Measurements from ENCODE around the gene UNC119.

UNC119 gene

DNA sequence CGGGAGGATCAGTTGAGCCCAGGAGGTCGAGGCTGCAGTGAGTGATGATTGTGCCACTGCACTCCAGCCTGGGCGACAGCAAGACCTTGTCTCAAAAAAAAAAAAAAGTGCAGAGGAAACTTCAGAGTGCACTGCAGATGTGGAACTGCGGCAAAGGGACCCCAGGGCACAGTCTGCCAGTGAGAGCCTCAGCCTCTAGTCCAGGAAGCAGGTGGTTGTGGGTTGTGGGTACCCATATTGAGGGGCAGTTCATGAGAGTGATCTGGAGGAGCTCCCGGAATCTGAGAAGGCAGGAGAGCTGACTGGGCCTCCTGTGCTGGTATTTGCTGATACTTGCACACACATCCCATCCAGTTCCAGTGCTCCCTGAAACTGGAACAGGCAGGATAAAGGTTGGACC is 33.2 kb downstream of the UNC119 start:
- DNase-seq = no peak

DNA sequence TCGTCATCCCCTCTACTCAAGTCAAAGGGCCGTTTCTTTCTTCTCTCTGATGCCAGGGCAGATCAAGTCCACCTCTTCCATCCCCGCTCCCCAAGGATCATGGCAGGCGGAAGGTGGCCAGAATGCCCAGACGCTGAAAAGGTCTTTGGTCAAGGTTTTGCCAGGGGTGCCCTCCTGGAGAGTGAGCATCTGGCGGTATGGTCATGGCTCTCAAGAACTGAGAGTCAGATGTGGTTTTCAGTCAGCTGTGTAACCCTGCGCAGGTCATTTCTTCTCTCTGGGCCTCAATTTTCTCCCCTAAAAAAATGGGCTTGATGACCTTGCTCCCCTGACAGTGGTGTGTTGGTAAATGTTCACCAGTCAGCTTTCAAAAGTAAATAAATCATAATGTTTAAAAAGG is 33.8 kb downstream of the UNC119 start:
- DNase-seq = no peak

DNA sequence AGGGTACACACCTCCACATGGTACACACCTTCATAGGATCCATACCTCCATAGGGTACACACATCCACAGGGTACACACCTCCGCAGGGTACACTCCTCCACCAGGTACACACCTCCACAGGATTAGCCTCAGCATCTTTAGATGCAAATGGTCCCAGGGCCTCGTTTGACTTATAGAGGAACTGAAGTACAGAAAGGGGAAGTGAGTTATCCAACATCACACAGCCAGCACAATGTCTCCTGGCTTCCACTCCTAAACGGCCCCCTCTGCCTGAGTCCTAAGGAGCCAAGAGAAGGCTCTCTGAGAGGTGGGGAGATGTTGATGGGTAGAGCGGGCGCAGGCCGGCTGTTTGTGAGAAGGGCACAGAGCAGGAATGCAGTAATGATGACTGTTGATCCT is 34.3 kb downstream of the UNC119 start:
- DNase-seq = no peak

DNA sequence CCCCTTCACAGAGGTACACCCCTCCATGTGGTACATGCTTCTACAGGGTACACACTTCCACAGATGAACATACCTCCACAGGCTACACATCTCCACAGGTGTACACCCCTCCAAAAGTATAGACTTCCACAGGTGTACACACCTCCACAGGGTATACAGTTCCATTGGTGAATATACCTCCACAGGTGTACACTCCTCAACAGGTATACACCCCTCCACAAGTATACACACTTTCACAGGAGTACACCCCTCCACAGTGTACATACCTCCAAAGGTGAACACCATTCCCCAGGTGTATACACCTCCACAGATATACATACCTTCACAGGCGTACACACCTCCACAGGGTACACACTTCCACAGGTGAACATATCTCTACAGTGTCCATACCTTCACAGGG is 36.9 kb downstream of the UNC119 start:
- DNase-seq = no peak

DNA sequence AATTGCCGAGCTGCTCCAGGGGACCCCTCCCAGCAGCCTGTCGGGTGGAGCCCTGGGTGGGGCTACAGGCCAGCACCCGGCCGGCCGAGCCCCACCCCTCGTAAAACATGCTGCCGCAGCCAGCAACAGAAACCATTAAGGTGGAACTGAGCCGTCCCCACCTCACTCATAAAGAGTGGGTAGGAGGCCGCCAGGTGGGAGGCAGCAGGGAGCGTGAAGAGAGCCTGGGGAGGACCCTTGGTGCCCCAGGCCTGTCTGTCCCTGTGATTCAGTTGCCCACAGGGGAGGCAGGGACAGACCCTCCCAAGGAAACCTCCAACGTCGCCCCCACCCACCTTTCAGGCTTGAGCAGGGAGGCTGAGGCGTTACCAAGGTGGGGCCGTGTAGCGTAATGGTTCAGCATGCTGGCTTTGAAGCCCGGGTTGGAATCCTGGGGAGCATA is 37.8 kb downstream of the UNC119 start:
- DNase-seq = no peak

DNA sequence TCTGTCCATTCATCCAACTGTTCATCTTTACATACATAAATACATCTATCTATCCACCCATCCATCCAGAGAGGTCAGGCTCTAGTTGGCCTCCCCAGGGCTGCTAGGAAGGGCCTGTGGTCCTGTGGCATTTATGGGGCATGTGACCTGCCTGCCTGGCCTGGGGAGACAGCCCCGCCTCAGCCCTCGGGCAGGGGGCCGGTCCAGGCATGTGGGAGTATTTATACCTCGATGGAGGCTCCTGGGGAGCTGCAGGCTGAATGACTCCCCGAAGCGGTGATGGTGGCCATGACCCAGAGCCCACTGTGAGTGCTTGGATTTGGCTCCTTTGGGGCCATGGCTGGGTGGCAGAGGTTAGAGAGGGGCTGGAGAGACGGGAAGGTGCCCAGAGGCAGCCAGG is 38.9 kb downstream of the UNC119 start:
- DNase-seq = no peak

DNA sequence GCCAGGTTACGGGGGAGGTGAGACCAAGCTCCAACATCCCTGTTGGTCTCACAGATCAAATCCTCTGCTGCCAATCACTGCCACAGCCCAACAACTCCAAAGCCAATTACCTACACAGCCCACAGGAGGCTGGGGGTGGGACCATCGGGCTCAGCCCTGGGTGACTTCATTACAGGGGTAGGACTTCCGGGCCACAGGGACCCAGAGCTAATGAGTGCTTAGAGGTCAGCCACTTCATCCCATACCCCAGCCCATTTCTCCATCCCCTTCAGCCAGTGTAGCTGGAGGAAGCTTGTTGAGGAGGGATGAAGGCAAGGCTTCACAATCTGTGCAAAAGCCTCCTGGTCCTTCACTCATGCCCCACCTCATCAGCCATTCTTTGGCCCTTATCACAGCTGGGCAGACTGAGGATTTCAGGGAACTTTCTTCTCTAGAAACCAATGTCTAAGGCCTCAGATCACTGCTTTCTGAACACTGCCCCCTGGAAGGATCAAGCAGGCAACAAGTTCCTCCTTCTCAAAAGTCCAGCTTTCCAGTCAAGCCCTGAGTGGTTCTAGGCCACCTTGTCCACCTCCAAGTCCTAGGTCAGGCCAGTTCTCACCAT is 40.5 kb downstream of the UNC119 start:
- DNase-seq = no peak

DNA sequence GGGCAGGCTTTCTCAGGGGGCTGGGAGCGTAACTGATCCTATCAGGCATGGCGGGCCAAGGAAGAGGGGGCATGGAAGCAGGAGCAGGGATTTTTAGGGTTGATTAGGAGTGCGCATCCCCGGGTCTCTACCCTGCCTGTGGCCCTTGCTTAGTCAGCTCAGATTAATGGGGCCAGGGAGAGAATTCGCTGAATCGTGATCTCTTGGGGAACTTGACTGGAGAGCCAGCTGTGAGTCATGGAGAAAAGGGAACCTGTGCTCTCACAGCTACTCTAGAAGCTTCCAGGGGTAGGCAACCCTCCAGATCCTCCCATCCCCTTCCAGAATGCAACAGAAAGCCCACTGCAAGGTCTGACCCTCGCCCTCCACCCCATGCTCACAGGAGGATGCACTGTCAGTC is 42.6 kb downstream of the UNC119 start:
- DNase-seq = no peak

DNA sequence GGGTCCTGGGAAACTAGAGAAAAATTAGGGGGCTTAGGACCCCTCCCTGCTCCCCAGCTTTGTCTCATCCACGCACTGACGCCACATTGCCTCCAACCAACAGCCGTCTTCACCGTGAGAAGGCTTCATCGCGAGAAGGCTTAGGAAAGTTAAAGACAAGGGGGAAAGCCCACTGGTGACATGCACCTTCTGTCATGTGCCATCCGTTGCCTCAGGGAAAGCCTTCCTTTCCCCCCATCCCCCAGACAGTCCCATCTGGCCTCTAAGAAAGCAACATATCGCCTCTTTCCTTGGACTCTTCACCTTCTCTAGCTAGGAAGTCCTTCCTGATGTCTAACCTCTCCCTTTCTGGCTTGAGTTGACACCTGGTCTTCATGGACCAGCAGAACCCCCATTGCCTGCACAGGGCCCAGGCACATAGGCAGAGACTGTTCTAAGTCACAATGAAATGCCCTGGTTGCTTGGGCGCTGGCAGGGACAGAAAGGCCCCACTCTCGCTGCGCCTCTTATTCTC is 44.2 kb downstream of the UNC119 start:
- no peak for DNase-seq

DNA sequence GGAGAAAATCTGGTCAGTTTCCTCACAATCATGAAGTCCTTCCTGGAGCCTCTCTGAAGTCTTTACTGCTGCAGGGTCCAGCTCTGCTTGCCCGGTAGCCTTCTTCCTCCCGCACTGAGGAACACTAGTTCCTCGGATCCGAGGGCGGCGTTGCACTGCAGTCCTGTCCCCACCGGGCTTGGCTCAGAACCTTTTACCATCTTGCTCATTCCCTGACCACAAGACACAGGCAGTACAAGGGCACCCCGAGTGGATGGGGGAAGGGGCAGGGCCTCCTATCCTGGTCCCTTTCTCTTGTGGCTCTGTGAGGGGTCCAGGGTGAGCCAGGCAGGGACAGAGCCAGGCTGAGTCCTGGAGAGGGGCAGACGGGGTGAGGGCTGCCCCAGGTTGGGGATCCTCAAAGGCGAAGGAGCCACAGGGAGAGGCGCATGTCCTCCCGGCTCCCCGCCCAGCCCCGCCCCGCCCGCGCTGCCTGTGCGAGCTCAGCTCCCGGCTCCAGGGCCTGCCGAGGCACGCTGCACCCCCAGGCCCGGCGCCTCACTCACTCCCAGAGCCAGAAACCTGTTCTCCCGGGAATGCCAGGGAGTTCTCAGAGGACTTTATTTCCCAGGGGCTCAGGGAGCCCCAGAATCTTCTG is 44.7 kb downstream of the UNC119 start:
- no peak for DNase-seq

DNA sequence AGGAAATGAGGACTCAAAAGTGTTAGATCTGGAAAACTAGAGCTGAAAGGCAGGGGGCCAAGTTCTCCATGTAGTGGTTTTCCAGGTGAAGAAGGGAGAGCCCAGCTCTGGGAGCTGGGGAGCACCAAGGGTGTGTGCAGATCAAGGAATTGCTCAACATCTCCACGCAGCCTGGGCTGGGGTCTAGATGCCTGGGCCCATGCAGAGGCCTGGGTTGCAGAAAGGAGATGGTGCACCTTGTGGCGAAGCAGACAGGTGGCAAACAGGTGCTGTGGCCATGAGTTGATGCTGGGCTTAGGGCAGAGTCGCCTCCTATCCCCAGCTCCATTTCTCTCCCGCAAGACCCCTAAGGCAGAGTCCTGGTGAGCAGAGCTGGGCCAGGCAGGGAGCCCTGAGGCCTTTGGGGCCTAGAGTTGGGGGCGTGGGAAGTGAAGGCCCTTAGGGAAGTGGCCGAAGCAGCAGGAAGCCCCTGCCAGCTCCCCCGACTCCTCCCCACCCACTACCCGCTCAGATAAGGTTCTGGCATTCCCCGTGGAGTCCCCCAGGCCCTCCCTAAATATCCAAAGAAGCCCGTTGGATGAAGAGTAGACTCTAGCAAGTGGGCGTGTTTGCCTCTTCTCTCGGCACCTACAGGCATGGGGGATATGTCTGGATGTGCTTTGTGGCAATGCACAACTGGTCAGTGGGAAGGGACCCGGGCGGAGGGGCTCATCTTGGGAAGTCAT is 45.5 kb downstream of the UNC119 start:
- no peak for DNase-seq

DNA sequence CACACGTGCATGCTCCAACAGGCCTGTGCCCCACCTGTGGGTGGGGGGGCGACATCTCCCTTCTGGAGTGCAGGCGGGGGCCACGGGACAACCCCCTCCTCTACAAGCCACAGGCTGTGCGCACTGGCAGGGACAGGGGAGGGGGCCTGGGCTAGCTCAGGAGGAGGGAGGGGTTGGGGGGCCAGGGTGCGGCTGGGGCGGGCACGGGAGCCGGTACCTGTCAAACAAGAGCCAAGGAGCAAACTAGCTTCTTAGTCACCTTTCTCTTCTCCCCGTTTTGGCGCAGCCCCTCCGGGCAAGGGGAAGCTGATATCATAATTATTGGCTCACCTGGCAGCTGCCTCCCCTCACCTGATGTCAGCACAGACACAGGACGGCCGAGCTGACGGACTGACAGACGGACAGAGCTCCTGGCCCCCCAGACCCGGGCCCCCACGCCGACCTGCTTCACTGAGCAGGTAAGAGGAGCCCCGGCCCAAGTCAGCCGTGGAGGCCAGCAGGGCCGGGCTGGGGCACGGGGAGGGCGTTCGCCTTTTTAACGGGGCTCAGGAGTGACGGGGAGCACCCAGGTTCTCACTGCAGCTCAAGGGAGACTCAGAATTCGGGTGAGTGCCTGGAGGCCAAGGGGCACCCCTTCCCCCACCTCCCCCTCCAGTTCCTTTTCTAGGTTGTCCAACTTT is 46.3 kb downstream of the UNC119 start, which contains the start of gene FOXN1:
Gene FOXN1, plus strand, starts transcription at position 363 of the 680 bp plus-strand sequence. CDS start 17,622 bp downstream, outside the sequence.
- DNase-seq = no peak

DNA sequence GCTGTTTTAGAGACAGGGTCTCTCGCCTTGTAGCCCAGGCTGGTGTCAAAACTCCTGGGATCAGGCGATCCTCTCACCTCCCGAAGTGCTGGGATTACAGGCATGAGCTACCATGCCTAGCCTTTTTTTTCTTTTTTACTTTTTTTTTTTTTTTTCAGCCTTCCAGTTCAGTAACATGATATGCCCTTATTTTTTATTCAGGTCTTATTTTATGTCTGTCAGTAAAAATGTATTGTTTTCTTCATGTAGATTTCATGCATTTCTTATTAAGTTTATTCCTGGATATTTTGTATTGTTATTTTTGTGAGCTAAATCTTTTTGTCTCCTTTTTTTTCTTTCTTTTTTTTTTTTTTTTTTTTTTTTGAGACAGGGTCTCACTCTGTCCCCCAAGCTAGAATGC is 49.0 kb downstream of the UNC119 start:
- no peak for DNase-seq

DNA sequence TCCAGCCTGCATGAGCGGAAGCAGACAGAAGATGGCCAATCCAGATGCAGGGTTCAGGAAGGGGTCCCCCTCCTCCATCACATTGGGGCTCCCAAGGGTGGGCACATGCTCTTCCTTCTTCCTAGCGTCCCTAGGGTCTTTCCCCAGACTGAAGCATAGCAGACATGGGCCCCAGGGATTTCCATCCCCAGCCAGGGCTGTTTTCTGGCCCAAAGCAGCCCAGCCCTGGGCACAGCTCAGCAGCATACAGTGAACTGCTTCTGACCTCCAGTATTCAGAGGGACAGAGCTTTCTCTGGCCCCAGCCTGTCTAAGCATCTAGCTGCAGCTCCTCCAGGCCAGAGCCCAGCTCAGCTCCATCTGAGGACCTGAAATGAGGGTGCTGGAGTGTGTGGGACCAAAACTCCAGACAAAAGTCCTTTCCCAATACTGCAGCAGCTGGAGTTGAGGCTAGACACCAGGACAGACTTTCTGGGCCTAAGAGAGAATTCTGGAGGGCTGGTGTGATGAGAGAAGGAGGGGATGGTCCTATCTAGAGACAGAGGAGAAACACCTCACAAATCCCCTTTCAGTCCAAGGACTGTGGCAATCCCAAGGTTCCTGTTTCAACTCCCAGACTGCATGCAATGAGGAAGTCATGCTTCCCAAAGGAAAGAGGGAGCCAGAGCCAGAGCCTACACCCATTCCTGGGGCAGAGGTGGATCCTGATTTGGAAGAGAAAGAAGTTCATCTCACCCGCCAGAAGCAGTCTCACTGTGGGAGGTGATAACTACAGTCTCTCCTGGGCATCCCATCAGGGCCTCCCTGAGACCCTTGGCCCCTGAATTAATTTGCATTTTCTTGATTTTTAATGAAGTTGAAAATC is 50.8 kb downstream of the UNC119 start:
- DNase-seq = no peak

DNA sequence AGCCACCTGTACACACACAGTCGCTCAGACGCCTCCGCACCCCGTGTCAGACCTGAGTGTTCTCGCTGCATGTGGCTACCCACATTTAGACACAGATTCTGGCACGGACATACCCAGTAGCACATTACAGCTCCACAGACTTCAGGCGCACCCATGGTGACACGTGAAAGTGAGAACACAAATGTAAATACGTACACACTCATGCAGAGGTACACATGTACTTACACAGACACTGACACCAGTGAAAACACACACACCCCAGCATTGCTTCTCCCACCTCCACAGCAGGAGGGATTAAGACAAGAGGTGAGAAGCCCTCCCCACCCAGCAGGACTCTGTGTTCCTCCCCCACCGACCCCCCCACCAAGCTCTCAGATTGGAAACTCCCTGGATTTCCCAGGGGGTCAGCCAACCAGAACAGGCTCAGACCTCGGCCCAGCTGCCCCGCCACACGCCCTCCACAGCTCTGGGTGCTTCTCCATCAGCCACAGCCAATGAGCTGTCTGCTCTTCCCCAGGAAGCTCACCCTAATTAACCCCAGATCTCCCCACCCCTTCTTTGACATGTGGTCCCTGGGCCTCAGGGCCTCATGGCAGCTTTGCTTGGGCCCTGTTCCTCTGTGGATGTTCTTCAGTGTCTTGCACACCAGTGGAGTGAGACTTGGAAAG is 51.6 kb downstream of the UNC119 start:
- DNase-seq = no peak

DNA sequence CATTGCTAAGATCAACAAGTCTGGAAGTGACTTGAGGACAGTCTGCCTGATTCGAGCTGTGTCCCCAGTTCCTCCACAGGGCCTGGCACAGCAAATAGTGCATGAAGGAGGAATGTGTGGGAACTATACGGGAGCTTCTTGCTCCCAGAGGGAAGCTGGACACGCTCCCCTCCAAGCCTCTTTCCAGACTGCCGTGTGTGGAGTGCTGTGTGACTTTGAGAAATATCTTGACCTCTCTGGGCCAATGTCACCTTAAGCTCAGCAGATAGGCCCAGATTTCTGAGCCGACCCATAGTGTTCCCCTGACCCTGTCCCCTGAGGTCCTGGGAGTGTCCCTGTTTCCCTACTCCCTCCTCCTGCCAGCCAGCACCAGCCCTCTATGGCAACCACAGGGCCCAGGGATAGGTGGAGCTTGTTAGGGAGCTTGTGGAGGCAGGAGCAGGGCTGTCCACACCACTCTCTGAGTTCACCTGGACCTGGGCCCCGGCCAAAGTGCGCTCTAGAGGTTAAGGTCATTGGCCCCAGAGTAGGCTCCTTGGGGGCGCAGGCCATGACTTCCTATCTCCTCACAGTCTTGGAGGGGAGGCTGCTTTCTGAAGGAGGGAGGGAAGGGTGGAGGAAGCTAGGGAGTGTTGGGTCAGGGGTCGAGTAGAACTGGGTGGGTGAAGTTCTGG is 52.6 kb downstream of the UNC119 start:
- no peak for DNase-seq

DNA sequence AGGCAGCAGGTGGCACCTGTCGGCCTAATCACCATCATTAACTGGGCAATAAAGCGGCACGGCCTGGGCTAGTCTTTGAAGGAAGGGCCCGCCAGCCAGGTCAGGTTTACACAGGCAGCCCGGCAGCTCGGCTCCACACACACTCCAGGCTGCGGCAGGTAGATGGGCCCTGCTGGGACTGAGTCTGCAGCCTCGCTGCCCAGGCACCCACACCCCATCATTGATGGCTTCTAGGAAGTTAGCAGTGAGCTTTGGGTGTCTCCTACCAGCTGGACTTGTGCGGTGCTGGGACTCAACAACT is 53.1 kb downstream of the UNC119 start:
- no peak for DNase-seq

DNA sequence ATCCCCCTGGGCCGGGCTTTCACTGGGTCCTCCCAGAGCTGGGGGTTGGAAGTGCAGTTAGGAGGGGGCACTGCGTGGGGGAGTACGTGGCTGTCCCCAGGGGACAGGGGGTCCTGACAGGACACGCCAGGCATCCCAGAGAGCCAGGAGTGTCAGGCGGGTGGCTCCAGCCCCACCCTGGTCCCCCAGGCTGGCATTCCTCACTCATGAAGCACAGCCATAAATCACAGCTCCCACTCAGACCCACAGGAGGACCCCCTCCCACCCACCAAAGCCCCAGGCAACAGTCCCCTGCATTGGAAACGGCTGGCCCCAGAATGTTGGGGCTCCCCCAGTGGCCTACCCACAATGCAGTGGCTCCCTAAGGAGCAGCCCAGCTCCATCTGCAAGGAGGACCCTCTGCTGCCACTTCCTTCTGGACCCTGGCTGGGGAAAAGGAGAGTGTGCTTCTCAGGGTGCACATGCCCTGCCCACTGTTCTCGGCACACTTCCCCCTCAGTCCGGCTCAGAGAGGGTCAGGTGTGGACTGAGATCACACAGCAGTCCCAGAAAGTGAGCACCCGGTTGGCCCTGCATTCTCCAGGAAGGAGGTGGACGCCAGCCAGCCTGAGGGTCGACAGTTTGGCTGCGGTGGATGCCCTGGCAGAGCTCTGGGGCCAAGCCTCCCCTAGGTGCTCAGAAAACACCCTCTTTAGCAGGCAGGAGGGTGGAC is 53.6 kb downstream of the UNC119 start:
- DNase-seq = no peak

DNA sequence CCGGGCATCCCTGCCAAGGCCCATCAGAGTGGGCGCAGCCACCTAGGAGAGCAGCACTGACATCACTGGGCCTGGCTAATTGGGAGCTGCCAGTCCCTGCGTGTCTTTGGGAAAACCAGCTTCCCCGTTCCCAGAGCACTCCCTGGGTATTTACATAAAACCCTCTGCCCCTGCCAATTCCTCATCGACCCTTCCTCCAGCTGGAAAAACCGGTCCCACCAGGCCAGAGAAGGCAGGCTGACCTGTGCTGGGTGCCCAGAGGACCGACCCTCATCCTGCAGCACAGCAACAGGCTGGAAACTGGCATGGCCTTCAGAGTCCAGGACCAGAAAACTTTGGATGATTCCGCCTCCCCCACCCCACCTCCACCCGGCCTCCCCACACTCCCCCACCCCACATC is 54.5 kb downstream of the UNC119 start:
- DNase-seq = no peak

Data from hematopoietic multipotent progenitor cell treated with erythropoietin and hydrocortisone succinate and interleukin-3 and kit ligand, for 8 days (in vitro differentiated cells).